GM12872 (cell line): ENCODE measurements around the gene MYBPH.

Source experiments
- TF ChIP-seq, protein P1 (sequence below): IDR thresholded peaks from 3 replicates; pipeline ENCODE4 v1.5.1; 2011; ENCODE audit warnings: low read depth, mild to moderate bottlenecking, low read length, moderate library complexity; ENCODE audit not compliant: insufficient read depth

Gene MYBPH

GRCh38 chr1:203167913-203168200 lies 7.8 kb downstream of the MYBPH start:
- TF ChIP-seq, protein P1, sequence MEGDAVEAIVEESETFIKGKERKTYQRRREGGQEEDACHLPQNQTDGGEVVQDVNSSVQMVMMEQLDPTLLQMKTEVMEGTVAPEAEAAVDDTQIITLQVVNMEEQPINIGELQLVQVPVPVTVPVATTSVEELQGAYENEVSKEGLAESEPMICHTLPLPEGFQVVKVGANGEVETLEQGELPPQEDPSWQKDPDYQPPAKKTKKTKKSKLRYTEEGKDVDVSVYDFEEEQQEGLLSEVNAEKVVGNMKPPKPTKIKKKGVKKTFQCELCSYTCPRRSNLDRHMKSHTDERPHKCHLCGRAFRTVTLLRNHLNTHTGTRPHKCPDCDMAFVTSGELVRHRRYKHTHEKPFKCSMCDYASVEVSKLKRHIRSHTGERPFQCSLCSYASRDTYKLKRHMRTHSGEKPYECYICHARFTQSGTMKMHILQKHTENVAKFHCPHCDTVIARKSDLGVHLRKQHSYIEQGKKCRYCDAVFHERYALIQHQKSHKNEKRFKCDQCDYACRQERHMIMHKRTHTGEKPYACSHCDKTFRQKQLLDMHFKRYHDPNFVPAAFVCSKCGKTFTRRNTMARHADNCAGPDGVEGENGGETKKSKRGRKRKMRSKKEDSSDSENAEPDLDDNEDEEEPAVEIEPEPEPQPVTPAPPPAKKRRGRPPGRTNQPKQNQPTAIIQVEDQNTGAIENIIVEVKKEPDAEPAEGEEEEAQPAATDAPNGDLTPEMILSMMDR = no peak

DNA sequence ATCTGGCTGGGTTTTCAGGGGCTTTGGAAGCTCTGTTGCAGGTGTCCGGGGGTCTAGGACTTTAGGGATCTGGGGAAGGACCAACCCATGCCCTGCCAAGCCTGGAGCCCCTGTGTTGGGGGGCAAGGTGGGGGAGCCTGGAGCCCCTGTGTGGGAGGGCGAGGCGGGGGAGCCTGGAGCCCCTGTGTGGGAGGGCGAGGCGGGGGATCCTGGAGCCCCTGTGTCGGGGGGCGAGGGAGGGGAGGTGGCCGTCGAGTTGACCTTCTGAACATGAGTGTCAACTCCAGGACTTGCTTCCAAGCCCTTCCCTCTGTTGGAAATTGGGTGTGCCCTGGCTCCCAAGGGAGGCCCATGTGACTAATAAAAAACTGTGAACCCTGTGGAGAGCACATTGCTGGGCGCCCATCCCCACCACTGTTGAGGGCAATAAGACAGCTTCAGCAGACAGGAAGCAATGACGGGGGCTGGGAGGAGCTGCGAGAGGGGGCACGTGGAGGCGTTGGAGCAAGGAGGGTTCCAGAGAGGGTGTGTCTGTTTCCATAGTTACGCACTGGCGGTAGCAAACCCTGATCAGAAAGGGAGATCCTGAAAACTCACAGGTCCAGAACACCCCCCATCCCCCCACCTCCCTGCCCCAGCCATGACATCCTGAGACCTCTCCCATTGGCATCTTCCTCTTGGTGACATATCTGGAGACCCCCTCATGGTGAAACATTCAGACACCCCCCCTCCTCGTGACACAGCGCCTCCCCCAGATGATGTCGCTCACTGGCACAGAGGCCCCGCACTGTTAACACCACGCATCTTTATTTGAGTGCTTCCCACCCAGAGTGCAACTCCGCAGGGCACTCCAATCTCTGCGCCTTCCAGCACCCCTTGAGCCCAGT lies 8.4 kb downstream of the MYBPH start:
- TF ChIP-seq, protein P1 = no peak

DNA sequence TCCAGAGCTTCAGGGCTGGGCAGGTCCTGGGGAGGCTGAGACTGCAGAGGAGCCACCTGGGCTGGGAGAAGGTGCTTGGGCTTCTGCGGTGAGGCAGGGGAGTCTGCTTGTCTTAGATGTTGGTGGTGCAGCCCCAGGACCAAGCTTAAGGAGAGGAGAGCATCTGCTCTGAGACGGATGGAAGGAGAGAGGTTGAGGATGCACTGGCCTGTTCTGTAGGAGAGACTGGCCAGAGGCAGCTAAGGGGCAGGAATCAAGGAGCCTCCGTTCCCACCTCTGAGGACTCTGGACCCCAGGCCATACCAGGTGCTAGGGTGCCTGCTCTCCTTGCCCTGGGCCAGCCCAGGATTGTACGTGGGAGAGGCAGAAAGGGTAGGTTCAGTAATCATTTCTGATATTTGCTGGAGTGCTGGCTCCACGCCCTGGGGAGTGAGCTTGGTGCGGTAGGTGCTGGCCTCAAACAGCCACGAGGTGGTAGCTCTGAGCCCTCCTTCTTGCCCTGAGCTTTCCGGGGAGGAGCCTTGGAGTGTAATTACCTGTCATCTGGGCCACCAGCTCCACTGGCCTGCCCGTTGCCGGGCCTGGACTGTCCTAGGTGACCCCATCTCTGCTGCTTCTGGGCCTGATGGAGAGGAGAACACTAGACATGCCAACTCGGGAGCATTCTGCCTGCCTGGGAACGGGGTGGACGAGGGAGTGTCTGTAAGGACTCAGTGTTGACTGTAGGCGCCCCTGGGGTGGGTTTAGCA lies 9.3 kb downstream of the MYBPH start:
- TF ChIP-seq, protein P1 = peak; percentile 69

- TF ChIP-seq, protein P1 = no peak
These were observed 9.8 kb downstream of the MYBPH start for GRCh38 chr1:203165800-203166161.

- TF ChIP-seq, protein P1 = no peak
These were observed 10.4 kb downstream of the MYBPH start for GRCh38 chr1:203165101-203165799.

- TF ChIP-seq, protein P1 = no peak
These were observed 11.6 kb downstream of the MYBPH start for GRCh38 chr1:203163891-203164635.
